GM21390 (cell line): ENCODE measurements around the gene CCT3.
"Not testable (repeated sequence)": the region's sequence is repeated elsewhere in the genome, so short reads cannot be mapped to it uniquely, and the experiment has no call there.

Experiments
- ATAC-seq: cut with Tn5 transposase; IDR thresholded peaks from one replicate; pipeline ENCODE4 v1.9.1; 2021; ENCODE audit not compliant: unreplicated experiment

CCT3 gene

DNA sequence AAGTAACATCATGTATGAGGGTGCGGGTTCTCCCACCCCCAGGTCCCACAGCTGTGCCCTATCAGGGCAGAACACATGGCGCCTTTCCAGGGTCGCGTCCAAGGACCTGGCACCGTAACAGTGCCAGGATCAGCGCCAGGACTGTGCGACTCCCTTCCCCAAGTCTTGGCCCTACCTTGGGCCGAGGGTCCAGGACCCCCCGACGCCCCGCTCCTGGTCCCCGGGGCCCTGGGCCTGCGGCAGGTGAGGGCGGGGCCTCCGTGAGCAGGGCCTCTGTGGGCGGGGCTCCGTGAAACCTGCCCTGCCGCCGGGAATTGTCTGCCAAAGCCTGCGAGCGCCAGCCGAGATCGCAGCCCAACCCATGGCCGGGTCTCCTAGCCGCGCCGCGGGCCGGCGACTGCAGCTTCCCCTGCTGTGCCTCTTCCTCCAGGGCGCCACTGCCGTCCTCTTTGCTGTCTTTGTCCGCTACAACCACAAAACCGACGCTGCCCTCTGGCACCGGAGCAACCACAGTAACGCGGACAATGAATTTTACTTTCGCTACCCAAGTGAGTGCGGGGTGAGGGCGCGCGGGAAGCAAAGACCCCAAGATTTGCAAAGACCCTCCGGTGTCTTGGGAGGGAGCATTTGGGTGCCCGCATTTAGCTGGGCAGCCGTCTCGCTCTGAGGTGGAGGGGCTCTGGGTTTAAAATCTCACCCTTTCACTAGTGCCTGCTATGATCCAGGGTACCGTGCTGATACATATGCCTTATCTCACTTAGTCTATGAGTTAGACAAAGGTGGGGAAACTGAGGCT lies 31.0 kb upstream of the CCT3 start, which contains the start of gene RHBG:
Gene RHBG (plus strand): TSS at position 323 of the 796 bp plus-strand sequence. CDS start 39 bp downstream, at position 362.
- ATAC-seq = no peak

- ATAC-seq = no peak
Measured at GRCh38 chr1:156368157-156368658, 30.1 kb upstream of the CCT3 start.

GRCh38 chr1:156367383-156368156 lies 29.5 kb upstream of the CCT3 start:
- ATAC-seq = no peak

GRCh38 chr1:156366378-156367166 lies 28.5 kb upstream of the CCT3 start:
- no peak for ATAC-seq

DNA sequence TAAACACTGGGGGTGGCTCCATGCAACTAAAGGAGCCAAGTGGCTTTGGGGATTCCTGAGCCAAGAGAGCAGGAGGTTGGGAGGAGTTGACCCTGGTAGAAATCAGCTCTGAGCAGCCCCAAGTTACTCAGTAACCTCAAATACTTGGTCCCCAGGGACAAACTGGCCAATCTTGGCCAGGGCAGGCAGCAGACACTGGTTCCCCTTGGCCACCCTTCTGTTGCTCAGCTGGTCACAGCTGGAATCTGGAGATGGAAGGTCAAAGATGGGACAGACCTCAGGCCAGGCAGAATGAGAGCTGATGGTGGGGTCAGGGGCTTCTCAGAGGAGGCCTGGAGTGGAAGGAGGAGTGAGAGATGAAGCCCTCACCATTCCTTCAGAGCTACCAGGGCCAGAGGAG lies 27.7 kb upstream of the CCT3 start:
- no peak for ATAC-seq

DNA sequence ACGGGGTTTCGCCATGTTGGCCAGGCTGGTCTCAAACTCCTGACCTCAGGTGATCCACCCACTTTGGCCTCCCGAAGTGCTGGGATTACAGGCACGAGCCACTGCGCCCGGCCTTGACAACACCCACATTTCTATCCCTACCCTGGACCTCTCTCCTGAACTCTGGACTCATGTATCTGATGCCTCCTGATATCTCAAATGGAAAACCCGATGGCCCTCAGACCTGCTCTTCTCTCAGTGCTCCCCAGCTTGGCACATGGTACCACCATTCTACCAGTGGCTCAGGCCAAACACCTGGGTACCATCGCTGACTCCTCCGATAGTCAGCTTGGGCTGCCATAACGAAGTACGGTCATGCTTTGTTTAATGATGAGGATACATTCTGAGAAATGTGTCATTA lies 22.4 kb upstream of the CCT3 start:
- no peak for ATAC-seq

- ATAC-seq = no peak
Measured at GRCh38 chr1:156359973-156360372, 21.9 kb upstream of the CCT3 start.

DNA sequence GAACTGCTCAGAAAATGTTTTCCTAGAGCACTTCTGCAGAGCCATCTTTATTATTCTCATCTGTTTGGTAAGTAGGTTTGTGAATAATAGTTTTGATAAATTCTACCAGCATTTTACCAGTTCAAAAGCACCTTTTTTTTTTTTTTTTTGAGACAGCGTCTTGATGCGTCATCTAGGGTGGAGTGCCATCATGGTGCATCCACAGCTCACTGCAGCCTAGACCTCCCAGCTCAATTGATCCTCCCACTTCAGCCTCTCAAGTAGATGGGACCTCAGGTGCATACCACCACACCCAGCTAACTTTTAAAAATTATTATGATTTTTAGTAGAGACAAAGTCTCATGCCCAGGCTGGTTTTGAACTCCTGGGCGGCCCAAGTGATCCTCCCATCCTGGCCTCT lies 21.2 kb upstream of the CCT3 start:
- ATAC-seq = no peak

GRCh38 chr1:156358641-156359040 lies 20.5 kb upstream of the CCT3 start:
- no peak for ATAC-seq

DNA sequence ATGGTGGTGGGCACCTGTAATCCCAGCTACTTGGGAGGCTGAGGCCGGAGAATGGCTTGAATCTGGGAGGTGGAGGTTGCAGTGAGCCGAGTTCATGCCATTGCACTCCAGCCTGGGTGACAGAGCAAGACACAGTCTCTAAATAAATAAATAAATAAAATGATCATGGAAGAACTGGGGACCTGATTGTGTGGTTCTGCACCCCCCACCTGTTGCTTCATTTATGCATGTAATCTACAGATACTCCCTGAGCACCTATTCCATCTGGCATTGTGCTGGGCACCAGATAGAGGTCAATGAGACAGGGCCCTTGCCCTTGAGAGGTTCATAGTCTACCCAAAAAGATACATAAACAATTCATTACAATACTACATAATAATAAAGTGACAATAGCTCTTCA lies 19.9 kb upstream of the CCT3 start:
- no peak for ATAC-seq

DNA sequence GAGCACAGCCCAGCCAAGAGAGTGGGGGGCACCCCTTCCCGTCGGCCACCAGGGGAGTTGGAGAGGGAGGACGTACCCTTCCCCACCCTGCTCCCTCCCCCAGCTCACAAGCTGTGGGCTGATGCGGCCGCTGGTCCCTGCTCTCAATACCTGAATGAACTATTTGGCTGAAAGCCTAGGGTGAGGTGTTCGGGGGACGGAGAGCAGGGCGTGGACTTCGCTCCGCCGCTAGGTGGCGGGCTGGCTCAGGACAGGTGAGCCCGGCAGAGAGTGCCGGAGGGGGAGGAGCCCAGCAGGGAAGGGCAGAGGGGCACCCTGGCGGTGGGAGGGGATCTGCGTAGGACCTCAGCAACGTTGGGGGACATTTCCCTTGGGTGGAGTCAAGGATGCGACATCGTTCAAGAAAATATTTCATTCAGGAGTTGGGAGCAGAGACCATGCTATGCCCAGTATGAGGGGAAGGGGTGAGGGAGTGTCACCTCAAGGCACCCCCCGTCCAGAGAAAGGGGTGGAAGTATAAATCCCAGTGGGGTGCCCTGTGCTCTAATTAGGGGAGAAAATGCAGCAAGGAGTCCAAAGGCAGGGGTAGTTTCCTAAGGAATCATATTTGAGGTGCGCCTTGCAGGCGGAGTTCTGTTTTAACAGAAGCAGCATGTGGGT lies 18.9 kb upstream of the CCT3 start:
- no peak for ATAC-seq

DNA sequence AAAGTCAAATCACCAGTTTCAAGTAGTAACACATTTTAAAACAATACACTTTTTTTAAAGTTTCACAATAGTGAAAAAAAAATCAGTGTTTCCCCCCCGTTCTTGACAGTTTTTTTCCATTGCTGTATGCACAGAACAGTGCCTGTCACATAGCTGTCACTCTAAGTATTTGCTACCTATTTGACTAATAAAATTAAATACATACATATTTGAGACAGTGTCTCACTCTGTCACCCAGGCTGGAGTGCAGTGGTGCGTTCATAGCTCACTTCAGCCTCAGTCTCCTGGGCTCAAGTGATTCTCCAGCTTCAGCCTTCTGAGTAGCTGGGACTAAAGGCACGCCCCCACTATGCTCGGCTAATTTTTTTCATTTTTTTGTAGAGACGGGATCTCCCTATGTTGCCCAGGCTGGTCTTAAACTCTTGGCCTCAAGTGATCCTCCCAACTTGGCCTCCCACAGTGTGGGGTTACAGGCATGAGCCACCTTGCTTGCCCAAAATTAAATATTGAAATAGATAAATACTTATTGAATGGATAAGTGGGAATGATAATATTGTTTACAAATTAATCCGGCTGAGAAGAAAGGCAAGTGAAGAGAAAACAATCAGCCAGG lies 18.3 kb upstream of the CCT3 start:
- ATAC-seq = no peak

DNA sequence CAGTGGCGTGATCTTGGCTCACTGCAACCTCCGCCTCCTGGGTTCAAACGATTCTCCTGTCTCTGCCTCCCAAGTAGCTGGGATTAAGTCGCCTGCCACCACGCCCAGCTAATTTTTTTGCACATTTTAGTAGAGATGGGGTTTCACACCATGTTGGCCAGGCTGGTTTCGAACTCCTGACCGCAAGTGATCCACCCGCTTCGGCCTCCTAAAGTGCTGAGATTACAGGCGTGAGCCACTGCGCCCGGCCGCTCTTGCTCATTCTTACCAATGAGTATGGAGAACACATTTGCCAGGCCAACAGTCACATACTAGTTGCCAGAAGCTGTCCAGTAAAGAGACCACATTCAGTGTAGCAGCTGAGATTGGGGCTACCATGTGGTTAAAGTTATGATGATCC lies 14.4 kb upstream of the CCT3 start:
- not testable (repeated sequence) for ATAC-seq

- no peak for ATAC-seq
Measured at GRCh38 chr1:156347331-156347730, 9.2 kb upstream of the CCT3 start.

GRCh38 chr1:156346636-156347035 lies 8.5 kb upstream of the CCT3 start:
- no peak for ATAC-seq

DNA sequence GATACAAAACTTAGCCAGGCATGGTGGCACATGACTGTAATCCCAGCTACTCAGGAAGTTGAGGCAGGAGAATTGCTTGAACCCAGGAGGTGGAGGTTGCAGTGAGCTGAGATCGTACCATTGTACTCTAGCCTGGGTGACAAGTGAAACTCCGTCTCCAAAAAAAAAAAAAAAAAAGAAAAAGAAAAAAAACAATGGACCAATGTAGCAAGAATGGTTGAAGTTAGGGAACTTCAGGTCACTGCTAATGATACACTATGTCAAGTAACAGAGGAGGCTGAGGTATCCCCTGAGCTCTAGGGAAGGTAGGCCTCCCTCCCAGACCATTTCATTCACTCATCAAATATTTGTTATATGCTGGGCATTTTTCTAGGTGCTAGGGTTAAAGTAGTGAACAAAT lies 7.9 kb upstream of the CCT3 start:
- not testable (repeated sequence) for ATAC-seq

DNA sequence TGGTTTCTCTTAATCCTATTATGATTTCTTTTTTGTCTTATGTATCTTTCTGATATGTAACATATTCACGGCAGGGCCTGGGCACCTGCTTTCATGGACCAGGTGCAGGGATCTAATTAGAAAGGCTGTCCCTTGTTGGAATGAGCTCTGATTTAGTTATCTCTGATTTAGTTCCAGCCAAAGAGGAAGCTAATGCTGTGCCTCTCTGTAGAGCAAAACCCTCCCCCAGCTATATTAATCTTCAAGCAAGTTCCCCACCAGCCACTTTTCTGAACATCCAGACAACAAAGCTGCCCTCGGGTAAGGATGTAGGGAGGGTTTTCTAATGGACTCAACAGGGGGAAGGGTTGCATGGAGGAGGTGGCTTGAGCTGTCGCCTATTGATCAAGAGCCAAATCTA lies 6.3 kb upstream of the CCT3 start:
- no peak for ATAC-seq

DNA sequence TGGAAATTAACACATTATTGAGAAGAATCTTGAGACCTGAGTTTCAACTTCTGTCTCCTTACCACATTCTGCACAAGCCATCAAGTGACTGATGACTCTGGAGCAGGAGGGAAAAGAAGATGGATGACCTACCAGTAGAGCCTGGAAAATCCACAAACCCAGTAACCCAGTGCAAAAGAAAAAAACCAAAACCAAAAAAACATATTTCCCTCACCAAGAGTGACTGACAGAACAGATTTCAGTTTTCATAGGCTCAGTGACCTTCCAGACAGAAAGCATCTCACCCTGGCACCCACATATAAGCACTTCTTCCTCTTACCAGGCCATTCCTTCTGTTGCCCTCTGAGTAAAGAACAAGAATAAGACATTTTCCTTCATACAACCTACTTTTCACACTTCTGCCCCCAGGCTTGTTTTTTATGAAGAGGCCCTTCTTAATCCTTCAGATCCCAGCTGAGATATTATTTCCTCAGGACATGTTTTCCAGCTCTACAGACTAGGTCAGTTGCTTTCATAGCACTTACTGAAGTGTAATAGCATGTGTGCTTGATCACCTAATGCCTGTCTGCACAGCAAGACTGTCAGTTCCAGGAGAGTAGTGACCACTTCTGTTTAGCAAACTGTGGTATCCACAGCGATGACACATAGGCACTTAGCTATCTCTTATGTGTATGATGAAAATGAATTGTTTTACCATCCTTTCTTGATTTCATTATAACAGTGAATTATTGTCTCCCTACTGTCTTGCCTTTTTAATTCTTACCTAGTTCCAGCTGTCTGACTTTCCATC lies 4.3 kb upstream of the CCT3 start:
- ATAC-seq = no peak

DNA sequence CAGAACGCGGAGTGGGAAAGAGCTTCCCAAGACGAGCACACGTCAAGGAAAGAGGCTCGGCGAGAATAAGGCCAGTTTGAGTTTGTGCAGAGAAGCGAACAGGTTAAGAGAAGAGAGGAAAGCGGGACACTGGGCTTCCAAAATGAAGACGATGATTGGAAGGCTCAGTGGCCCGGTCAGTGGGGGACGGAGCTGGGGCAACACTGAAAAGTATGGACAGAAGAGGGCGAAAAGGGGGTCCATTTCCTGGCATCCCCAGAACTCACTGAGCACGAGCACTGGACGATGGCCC lies 258 bp downstream of the CCT3 start:
- ATAC-seq = peak; percentile 2
